Heart left ventricle (tissue), 16 donors: ENCODE data around the gene UPK3A. TPM values are rescaled to one million over a fixed set of nuclear protein-coding genes. Genes with fewer than 3 reads are reported as not detected.
A peak's percentile ranks its signal among the peaks of the same experiment; 100 is the strongest.

ENCODE experiments used
- ATAC-seq, 4 donors: fragments of 200-7000 bp; cut with Tn5 transposase; one replicate each; pipeline ENCODE4 v1.9.1; 2020 to 2022; ENCODE audit warnings: moderate library complexity in 4 of 4, mild to moderate bottlenecking in 3 of 4, moderate number of reproducible peaks in 1 of 4
- DNase-seq, 5 donors: peaks; one replicate each; pipeline ENCODE4 v3.0.0-alpha.2; 2020
- H3K27ac ChIP-seq, 12 donors: fragments of 200-600 bp; sonication (generic) in 4 of 12; one replicate each; pipeline versions ENCODE4 v1.5.0 to v1.8.0; 2016 to 2022; ENCODE audit warnings: mild to moderate bottlenecking in 2 of 12
- H3K27me3 ChIP-seq, 9 donors: fragments of 200-600 bp; sonication (generic) in 2 of 9; one replicate each; pipeline versions ENCODE4 v1.5.1 to v1.8.0; 2016 to 2022; ENCODE audit warnings: mild to moderate bottlenecking in 3 of 9
- H3K36me3 ChIP-seq, 9 donors: fragments of 200-600 bp; sonication (generic) in 2 of 9; one replicate each; pipeline versions ENCODE4 v1.5.0 to v1.8.0; 2018 to 2022; ENCODE audit warnings: mild to moderate bottlenecking in 2 of 9
- H3K4me1 ChIP-seq, 12 donors: fragments of 200-600 bp; sonication (generic) in 4 of 12; one replicate each; pipeline versions ENCODE4 v1.5.0 to v1.8.0; 2016 to 2022; ENCODE audit warnings: mild to moderate bottlenecking in 3 of 12
- H3K4me3 ChIP-seq, 12 donors: fragments of 200-600 bp; sonication (generic) in 4 of 12; one replicate each; pipeline versions ENCODE4 v1.5.0 to v1.8.0; 2017 to 2022; ENCODE audit warnings: mild to moderate bottlenecking in 9 of 12, moderate library complexity in 4 of 12
- H3K9me3 ChIP-seq, 12 donors: fragments of 200-600 bp; sonication (generic) in 4 of 12; one replicate each; pipeline versions ENCODE4 v1.5.0 to v1.8.0; 2016 to 2022; ENCODE audit warnings: mild to moderate bottlenecking in 1 of 12
- CTCF ChIP-seq, 12 donors: fragments of 200-600 bp; sonication (generic) in 4 of 12; IDR thresholded peaks; one replicate each; pipeline versions ENCODE4 v1.5.0 to v1.8.0; 2018 to 2022; ENCODE audit warnings: antibody characterized with exemption in 12 of 12, mild to moderate bottlenecking in 5 of 12
- POLR2A ChIP-seq, 2 donors: fragments of 450-650 bp; IDR thresholded peaks; one replicate each; pipeline ENCODE4 v1.6.1; 2017; ENCODE audit warnings: antibody characterized with exemption in 2 of 2, mild to moderate bottlenecking in 2 of 2, moderate library complexity in 2 of 2
- WGBS, 4 donors: extraction: QIAGEN DNeasy Blood & Tissue Kit in 2 of 4; methylation state at CpG; one replicate each; pipeline versions ENCODE4 v1.1.5 to v1.1.7; 2013 to 2018; 5-methylcytosine and 5-hydroxymethylcytosine counted together
- intact Hi-C, 10 donors: fragments of 100-400 bp; cut with DNase I; formaldehyde crosslinking; loops; one replicate each; pipeline versions ENCODE4 v1.11.1 to v1.14.2; 2022
- polyA plus RNA-seq, 2 donors: library from polyadenylated mRNA; stranded (reverse); fragments of 200-250 nt; gene quantifications; one replicate each; pipeline ENCODE4 v1.2.3, GENCODE V29; 2013
- total RNA-seq, 9 donors: library from RNA; depleted of rRNA in 2 of 9; stranded (reverse); fragments of >200 nt in 2 of 9; fragmentation: NEBNext Ultra II Directional in 3 of 9; extraction: Animal tissue kit (Norgen Biotek cat#: 25700) in 3 of 9; gene quantifications; one replicate each; pipeline versions ENCODE4 v1.1.0 to v1.2.4, GENCODE V29; 2016 to 2023
- donor health status: ischemic (EF 13 %, LVEDD 7.1; RV severe dilation, severe dysfunction).
- donor health status: healthy with polysubstance abuse.
- donor health status: DM: no; HTN: yes; CAD: no.
- donor health status: DM: no; HTN: no; CAD: no.
- donor health status: ischemic (EF 25% LVEDD 6.9; RV normal size, moderate dysfunction).
- donor health status: ischemic (EF 25% LVEDD 5.7; RV mildly dilated, moderate dysfunction).
- donor health status: healthy.
- donor health status: DM: yes; HTN: yes; CAD: no.
- donor health status: ischemic (EF 35%, LVEDD 5.7; RV mildly dilated, moderate dysfunction).
- donor health status: nonischemic (EF 11% LVEDD 7.7; RV severe dilation, severe dysfunction).
- donor health status: DM: yes; HTN: yes; CAD: no.
- donor health status: PGD.
- donor health status: ischemic (EF 29% LVEDD 5.4; RV normal size, mild dysfunction).
- donor health status: nonischemic (EF 23%, LVEDD 6.1; RV moderate dilation, normal function).

The UPK3A gene
- total and polyA plus RNA-seq, 11 donors, result 0.15 to 0.45 (median 0.34) TPM; not detected in 8

GRCh38 chr22:45336971-45337431 is 52.3 kb downstream of the UPK3A start:
- TF ChIP-seq POLR2A (IDR thresholded peaks at IDR 0.05) (no peak), CTCF (IDR thresholded peaks at IDR 0.05) (no peak)
- H3K4me3 ChIP-seq, result peak overlapping the region in 1 of 12 donors; percentile 8
- DNase-seq (peak; percentile 78 to 89 (median 83)), ATAC-seq (peak; percentile 28 to 76 (median 56))
- no peaks in the 10 kb centered on the region for H3K27me3 ChIP-seq
- no peaks in the 10 kb centered on the region for H3K9me3 ChIP-seq
- H3K4me1 ChIP-seq, result peaks cover 0 to 55% (median 39%) of the 10 kb centered on the region in 12 donors
- intact Hi-C loops, result loop anchor here in 1 of 10 donors (10.0 kb wide), 1 partner anchor 62 kb away; no protein-coding TSS in a partner anchor
- peak overlapping the region in 10 of 12 donors; percentile 7 to 80 (median 62) for H3K27ac ChIP-seq
- WGBS, 4 donors, result 15 to 21% (median 17%) methylated on average over 18 of the region's 18 CpGs
- peaks cover 0 to 80% (median 56%) of the 10 kb centered on the region in 9 donors for H3K36me3 ChIP-seq

GRCh38 chr22:45337536-45337935 is 52.8 kb downstream of the UPK3A start:
- no peak for TF ChIP-seq POLR2A (IDR thresholded peaks at IDR 0.05)
- TF ChIP-seq CTCF (IDR thresholded peaks at IDR 0.05), result no peak
- ATAC-seq (no peak), DNase-seq (no peak)
- no peak overlapping the region for H3K4me3 ChIP-seq
- peaks cover 0 to 58% (median 41%) of the 10 kb centered on the region in 12 donors for H3K4me1 ChIP-seq
- no peaks in the 10 kb centered on the region for H3K27me3 ChIP-seq
- peak overlapping the region in 10 of 12 donors; percentile 7 to 80 (median 61) for H3K27ac ChIP-seq
- WGBS, 4 donors, result 80 to 86% (median 85%) methylated on average over 9 of the region's 9 CpGs
- intact Hi-C loops, result loop anchor here in 1 of 10 donors (10.0 kb wide), 1 partner anchor 63 kb away; no protein-coding TSS in a partner anchor
- peaks cover 0 to 80% (median 51%) of the 10 kb centered on the region in 9 donors for H3K36me3 ChIP-seq
- no peaks in the 10 kb centered on the region for H3K9me3 ChIP-seq

- H3K27me3 ChIP-seq, result no peaks in the 10 kb centered on the region
- no peak overlapping the region for H3K27ac ChIP-seq
- H3K4me1 ChIP-seq, result peaks cover 0 to 55% (median 41%) of the 10 kb centered on the region in 12 donors
- DNase-seq (no peak), ATAC-seq (no peak)
- WGBS, 4 donors, result 90 to 94% (median 92%) methylated on average over 7 of the region's 7 CpGs
- H3K9me3 ChIP-seq, result no peaks in the 10 kb centered on the region
- H3K4me3 ChIP-seq, result no peak overlapping the region
- TF ChIP-seq CTCF (IDR thresholded peaks at IDR 0.05), result no peak
- TF ChIP-seq POLR2A (IDR thresholded peaks at IDR 0.05), result no peak
- intact Hi-C loops, result loop anchor here in 1 of 10 donors (10.0 kb wide), 1 partner anchor 64 kb away; no protein-coding TSS in a partner anchor
- peaks cover 0 to 82% (median 41%) of the 10 kb centered on the region in 9 donors for H3K36me3 ChIP-seq
These were observed 54.0 kb downstream of the UPK3A start for GRCh38 chr22:45338795-45339194.

GRCh38 chr22:45340323-45340722 is 55.6 kb downstream of the UPK3A start:
- Histone ChIP-seq H3K27ac (no peak overlapping the region), H3K27me3 (no peaks in the 10 kb centered on the region), H3K9me3 (no peaks in the 10 kb centered on the region), H3K36me3 (peaks cover 0 to 75% (median 29%) of the 10 kb centered on the region in 9 donors), H3K4me3 (no peak overlapping the region), H3K4me1 (peaks cover 0 to 41% (median 34%) of the 10 kb centered on the region in 12 donors)
- intact Hi-C loops, result no loop called here
- ATAC-seq, result no peak
- DNase-seq, result no peak
- TF ChIP-seq CTCF (IDR thresholded peaks at IDR 0.05) (no peak), POLR2A (IDR thresholded peaks at IDR 0.05) (no peak)
- WGBS, 4 donors, result 84 to 90% (median 88%) methylated on average over 8 of the region's 8 CpGs
